ENCODE results near the gene PROM1.

DNA sequence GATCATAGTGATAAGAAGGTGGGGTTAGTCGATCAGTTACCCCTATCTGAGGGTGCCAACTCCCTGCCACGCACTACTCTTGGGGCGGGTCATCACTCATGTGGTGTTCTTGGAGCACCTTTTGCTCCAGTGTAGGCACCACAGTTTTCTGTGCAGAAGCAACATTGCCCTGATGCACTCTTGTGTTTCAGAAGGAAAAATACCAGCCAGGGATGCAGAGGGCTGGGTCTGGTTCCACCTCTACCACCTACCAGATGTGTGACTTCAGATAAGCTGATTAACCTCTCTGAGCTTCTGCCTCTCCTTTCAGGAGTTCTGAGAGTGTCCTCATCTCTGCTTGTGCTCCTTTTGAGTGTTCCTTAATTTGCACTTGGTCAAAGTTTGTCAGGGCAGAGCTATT lies 29.9 kb upstream of the PROM1 start:
- TF ChIP-seq EZH2 (IDR thresholded peaks at IDR 0.05): no peak
- no peak for TF ChIP-seq POLR2AphosphoS5 (IDR thresholded peaks at IDR 0.05; ENCODE audit: borderline replicate concordance, low read depth, low read length)
- TF ChIP-seq FOXP2 (optimal IDR thresholded peaks at IDR 0.05; ENCODE audit: control extremely low read depth, extremely low read length, insufficient read depth): no peak
